Thyroid gland (tissue), 4 donors: Measurements from ENCODE around the gene CSF2.

Source experiments
- CTCF ChIP-seq, 6 experiments: fragments of 200-600 bp in 3 of 6; fragments of 450-650 bp in 3 of 6; sonication (generic) in 3 of 6; IDR thresholded peaks; one replicate each; pipeline ENCODE4 v1.5.1; 2016 to 2019; ENCODE audit warnings: antibody characterized with exemption in 6 of 6, mild to moderate bottlenecking in 2 of 6, inconsistent platforms in 1 of 6, moderate library complexity in 1 of 6
- POLR2A ChIP-seq, 2 donors: fragments of 450-650 bp; IDR thresholded peaks; one replicate each; pipeline ENCODE4 v1.6.1; 2017; ENCODE audit warnings: antibody characterized with exemption in 2 of 2, mild to moderate bottlenecking in 2 of 2, moderate library complexity in 1 of 2

- TF ChIP-seq CTCF (IDR thresholded peaks at IDR 0.05) (no peak), POLR2A (IDR thresholded peaks at IDR 0.05) (no peak)
These were observed 15.9 kb upstream of the CSF2 start for GRCh38 chr5:132057498-132058255.
